ENCODE results near the gene FOXK1.

DNA sequence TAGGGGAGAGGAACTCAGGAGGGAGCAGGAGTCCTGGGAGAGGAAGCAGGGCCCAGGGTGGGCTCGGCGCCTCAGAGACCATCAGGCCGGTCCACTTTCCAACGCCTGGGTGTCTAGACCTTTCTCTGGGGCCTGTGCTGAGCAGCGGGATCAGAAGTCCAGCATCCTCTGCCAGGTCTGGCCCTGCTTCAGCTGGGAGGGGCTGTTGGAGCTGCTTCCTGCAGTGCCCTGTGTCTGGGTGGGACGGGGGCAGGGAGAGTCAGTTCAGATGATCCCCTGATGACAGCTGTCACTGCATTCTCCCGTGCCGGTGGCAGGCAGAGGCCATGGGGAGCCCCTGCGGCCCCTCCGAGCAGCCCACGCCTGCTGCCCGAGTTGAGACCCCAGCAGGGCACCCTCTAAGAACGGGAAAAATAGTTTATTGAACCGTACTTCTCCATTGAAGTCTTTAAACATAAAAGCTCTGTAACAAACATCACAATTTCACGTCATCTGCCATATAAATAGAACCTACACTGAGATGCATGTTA lies 116.7 kb downstream of the FOXK1 start:
- no peak for TF ChIP-seq POLR2AphosphoS5 (IDR thresholded peaks at IDR 0.05; ENCODE audit: borderline replicate concordance, low read depth, low read length)
- no peak for TF ChIP-seq EZH2 (IDR thresholded peaks at IDR 0.05)
- TF ChIP-seq FOXP2 (optimal IDR thresholded peaks at IDR 0.05; ENCODE audit: control extremely low read depth, extremely low read length, insufficient read depth), result no peak
